HFF-Myc (cell line): ENCODE data around the gene FALEC.

Experiments
- DNase-seq: peaks from one replicate; pipeline ENCODE4 v3.0.0-alpha.2; 2011; ENCODE audit warnings: low read depth; ENCODE audit errors: extremely low read depth
- H3K4me3 ChIP-seq: replicated peaks from 2 replicates; pipeline ENCODE4 v1.5.1; 2011; ENCODE audit warnings: low read depth, mild to moderate bottlenecking, control low read depth, low read length
- TF ChIP-seq, protein P1 (sequence below): IDR thresholded peaks from 2 replicates; pipeline ENCODE4 v1.5.1; 2012; ENCODE audit warnings: mild to moderate bottlenecking, low read depth, low read length, control low read depth; ENCODE audit errors: missing control alignments

Gene FALEC

DNA sequence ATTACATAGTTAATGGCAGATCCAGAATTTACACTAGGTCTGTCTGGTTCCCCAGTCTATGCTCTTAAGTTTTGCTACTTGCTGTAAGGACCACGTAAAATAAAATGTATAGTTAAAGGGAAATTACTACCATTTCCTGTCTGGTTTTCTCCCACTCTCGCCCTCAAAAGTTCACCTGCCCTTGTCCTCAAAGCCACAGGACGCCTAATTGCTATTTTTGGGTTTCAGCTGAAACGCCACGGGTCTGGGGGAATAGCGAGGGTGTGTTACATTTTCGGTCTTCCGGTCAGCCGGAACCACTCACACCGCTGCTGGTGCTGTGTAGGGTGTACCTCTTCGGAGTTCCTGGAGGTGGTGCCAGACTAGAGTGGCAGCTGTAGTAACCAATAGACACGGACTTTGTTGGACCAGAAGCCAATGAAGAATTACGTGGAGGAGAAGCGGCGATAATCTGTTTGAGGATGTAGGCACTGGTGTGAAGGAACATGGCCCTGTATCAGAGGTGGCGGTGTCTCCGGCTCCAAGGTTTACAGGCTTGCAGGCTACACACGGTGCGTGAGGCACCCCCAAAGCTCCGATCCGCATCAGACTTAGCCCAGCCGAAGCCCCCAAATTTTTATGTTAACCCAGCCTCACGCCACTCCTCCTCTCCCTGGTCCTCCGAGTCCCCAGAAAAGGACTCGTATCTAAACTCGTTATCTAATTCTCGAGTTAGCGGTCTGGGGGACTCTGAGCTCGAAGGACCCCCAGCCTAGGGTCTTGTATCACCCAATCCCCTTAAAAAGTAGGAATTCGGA, 28.4 kb upstream of the FALEC start, which contains the start of gene TARS2:
TARS2 (plus strand) TSS at position 454 of the 797 bp plus-strand sequence; CDS start at position 486, 32 bp downstream.
- DNase-seq, result peak; percentile 98
- H3K4me3 ChIP-seq, result peak within 1 kb of the TSS; percentile 68
- TF ChIP-seq, protein P1, sequence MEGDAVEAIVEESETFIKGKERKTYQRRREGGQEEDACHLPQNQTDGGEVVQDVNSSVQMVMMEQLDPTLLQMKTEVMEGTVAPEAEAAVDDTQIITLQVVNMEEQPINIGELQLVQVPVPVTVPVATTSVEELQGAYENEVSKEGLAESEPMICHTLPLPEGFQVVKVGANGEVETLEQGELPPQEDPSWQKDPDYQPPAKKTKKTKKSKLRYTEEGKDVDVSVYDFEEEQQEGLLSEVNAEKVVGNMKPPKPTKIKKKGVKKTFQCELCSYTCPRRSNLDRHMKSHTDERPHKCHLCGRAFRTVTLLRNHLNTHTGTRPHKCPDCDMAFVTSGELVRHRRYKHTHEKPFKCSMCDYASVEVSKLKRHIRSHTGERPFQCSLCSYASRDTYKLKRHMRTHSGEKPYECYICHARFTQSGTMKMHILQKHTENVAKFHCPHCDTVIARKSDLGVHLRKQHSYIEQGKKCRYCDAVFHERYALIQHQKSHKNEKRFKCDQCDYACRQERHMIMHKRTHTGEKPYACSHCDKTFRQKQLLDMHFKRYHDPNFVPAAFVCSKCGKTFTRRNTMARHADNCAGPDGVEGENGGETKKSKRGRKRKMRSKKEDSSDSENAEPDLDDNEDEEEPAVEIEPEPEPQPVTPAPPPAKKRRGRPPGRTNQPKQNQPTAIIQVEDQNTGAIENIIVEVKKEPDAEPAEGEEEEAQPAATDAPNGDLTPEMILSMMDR, result no peak

DNA sequence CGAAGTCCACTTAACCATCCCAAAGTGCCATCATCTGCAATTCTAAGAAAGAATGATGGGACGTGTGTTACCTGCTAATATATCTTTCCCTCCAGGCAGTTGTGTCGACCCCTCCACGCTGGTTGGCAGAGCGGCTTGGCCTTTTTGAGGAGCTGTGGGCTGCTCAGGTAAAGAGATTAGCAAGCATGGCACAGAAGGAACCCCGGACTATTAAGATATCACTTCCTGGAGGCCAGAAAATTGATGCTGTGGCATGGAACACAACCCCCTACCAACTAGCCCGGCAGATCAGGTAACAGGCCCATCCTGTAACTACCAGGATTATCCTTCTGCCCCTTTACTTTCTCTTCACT, 27.8 kb upstream of the FALEC start:
- no peak for DNase-seq
- peak overlapping the region; percentile 68 for H3K4me3 ChIP-seq
- TF ChIP-seq, protein P1, result no peak

DNA sequence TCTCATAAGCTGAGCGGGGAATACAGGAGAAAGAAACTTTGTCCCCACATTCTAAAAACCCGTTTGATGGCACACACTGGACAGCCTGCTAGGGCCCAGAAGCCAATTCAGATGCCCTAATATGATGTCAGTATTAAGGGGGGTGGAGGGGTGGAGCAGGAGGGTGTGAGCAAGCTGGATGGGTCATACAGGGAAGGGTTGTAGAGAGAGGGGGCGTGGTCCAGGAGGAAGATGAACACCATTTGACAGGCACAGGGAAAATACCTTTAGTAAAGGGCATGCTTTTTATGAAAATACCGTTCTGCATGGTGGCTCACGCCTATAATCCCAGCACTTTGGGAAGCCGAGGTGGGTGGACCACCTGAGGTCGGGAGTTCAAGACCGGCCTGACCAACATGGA, 22.4 kb upstream of the FALEC start:
- no peak overlapping the region for H3K4me3 ChIP-seq
- TF ChIP-seq, protein P1, result no peak

DNA sequence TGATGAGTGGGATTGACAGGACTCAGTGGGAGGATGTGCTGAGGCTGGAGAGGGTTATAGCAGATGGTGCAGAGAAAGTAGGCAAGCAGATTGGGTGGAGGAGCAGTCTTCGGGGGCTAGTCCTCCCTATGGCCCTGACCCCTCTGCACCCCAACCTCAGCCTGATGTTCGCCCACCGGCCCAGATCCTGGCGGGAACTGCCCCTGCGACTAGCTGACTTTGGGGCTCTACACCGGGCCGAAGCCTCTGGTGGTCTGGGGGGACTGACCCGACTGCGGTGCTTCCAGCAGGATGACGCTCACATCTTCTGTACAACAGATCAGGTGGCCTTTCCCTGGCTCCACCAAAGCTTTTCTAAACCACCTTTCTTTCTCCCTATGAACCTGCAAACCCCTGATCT, 17.2 kb upstream of the FALEC start:
- TF ChIP-seq, protein P1, result no peak
- no peak overlapping the region for H3K4me3 ChIP-seq
- no peak for DNase-seq

More for the DNA sequence above, 22.4 kb upstream of the FALEC start:
- DNase-seq, result no peak

DNA sequence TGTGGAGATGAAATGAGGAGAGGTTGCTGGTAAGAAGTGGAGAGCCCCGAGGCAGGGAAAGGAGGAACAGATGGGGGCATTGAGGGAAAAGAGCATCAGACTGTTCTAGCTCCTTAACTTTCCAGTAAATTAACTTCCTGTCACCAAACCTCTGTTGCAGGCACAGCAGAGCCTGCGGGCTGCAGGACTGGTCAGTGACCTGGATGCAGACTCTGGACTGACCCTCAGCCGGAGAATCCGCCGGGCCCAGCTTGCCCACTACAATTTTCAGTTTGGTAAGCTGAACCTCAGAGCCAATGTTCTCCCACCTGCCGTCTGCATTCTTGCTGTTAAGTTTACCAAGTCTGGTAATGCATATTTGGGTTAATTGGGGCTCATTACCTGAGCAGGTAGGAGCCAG, 10.1 kb upstream of the FALEC start:
- no peak overlapping the region for H3K4me3 ChIP-seq
- no peak for DNase-seq
- TF ChIP-seq, protein P1, result no peak

DNA sequence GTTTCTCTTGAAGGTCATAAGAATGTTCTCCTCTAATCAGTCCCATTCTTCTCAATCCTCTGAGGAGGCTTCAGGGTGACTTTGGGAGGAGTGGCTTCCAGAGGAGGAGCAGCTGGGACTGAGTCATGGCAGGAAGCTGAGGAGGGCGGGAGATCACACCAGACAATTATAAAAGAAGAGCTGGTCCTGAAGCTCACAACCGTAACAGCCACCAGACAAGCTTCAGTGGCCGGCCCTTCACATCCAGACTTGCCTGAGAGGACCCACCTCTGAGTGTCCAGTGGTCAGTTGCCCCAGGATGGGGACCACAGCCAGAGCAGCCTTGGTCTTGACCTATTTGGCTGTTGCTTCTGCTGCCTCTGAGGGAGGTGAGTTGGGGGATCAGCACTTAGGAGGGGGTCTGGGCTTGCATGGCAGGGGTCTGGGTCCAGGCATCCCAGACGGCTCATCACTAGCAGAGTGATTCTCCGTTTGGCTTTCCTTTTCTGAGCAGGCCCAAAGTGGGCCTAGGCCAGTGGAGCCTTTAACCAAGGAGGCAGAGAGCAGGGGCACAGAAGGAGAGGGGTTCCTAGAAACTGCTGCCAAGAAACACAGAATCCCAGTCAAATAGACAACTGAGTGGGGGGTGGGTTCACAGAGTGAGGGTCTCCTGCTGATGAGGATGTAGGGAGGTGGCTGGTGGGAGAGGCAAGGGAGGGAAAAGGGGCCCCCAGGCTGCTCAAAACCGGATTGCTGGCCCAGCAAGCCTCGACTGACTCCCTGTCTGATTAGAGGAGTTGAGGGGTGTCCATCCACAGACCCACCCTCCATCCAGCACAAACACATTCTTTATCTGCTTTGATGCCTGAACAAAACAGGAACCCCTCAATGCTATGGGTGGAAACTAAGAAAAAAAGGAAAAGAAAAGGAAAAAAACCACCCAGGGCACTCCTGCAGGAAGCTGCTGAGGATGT, 7.4 kb upstream of the FALEC start, which contains the start of gene ECM1:
ECM1 (plus strand) TSS at position 198 of the 953 bp plus-strand sequence; CDS start at position 299, 101 bp downstream.
- TF ChIP-seq, protein P1, result no peak
- peak within 1 kb of the TSS; percentile 32 for H3K4me3 ChIP-seq
- DNase-seq, result peak; percentile 67
